Measurements from ENCODE around the gene SLC22A23. TPM values are rescaled to one million over a fixed set of nuclear protein-coding genes. Genes with fewer than 3 reads are reported as not detected.

The SLC22A23 gene
- total RNA-seq, 2 experiments from 2014 or later, result not detected

- Histone ChIP-seq H3K9me2 (ENCODE audit: insufficient read depth, low read length) (no peaks in the 10 kb centered on the region), H3K9me3 (ENCODE audit: low read length) (no peaks in the 10 kb centered on the region), H3K27ac (ENCODE audit: low read depth, low read length, poor library complexity, severe bottlenecking) (no peak overlapping the region), H3K36me3 (ENCODE audit: insufficient read depth, low read length) (no peaks in the 10 kb centered on the region), H3K4me2 (ENCODE audit: low read length) (no peak overlapping the region), H3K79me2 (ENCODE audit: insufficient read depth, low read depth, low read length) (no peaks in the 10 kb centered on the region), H3K4me1 (ENCODE audit: insufficient read depth, low read length, poor library complexity, severe bottlenecking) (peaks cover 21% of the 10 kb centered on the region), H4K20me1 (ENCODE audit: insufficient read depth, low read length) (no peaks in the 10 kb centered on the region), H2AFZ (ENCODE audit: low read length) (no peak overlapping the region), H3K4me3 (ENCODE audit: low read depth, low read length, poor library complexity, severe bottlenecking) (no peak overlapping the region)
- ChIA-PET CTCF (ENCODE audit: unreplicated experiment) (interaction anchor here (0.9 kb wide), 1 partner anchor 11 kb away, joined by 3 read pairs; no protein-coding TSS in a partner anchor), POLR2A (no interaction called here)
- DNase-seq (ENCODE audit: low spot score), result no peak
- intact Hi-C loops (cut with micrococcal nuclease; ENCODE audit: unreplicated experiment), result no loop called here
- BruUV-seq (replicated peaks), result no TSS peak
- TF ChIP-seq, protein P1, sequence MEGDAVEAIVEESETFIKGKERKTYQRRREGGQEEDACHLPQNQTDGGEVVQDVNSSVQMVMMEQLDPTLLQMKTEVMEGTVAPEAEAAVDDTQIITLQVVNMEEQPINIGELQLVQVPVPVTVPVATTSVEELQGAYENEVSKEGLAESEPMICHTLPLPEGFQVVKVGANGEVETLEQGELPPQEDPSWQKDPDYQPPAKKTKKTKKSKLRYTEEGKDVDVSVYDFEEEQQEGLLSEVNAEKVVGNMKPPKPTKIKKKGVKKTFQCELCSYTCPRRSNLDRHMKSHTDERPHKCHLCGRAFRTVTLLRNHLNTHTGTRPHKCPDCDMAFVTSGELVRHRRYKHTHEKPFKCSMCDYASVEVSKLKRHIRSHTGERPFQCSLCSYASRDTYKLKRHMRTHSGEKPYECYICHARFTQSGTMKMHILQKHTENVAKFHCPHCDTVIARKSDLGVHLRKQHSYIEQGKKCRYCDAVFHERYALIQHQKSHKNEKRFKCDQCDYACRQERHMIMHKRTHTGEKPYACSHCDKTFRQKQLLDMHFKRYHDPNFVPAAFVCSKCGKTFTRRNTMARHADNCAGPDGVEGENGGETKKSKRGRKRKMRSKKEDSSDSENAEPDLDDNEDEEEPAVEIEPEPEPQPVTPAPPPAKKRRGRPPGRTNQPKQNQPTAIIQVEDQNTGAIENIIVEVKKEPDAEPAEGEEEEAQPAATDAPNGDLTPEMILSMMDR (conservative IDR thresholded peaks at IDR 0.05; ENCODE audit: low read length), result no peak
- no peak for TF ChIP-seq EZH2phosphoT487 (IDR thresholded peaks at IDR 0.05; ENCODE audit: borderline replicate concordance, low read depth, low read length)
These were observed 216.3 kb downstream of the SLC22A23 start for GRCh38 chr6:3240595-3240994.

DNA sequence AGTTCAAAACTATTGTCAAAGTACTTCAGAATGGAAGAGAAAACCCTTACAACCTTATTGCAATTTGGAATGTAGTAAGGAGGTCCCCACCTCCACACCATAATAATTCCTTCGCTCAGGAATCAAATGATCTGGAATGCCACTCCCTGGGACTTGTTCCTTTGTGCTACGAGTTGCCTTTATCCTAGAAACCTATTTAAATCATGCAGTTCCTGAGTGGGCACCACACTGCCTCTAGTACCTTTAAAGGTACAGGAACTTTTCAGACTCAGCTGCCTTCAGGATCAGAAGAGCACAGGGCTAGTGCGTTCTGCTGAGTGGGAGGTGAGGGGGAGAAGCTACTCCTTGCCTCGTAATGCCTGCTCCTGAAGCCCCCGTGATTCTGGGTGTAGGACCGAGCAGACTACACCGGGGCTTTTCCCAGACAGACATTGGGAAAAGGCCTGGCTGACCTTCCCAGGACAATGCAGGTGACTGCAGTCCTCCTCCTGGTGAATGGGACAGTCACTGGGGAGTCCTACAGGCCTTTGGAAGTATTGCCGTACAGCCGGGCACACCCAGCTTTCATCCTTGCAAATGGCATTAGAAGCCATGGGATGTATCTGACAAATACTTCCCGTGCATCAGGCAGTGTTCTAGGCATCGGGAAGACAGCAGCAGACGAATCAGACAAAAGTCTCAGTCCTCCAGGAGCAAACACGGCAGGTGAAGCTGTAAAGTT, 217.6 kb downstream of the SLC22A23 start:
- Histone ChIP-seq H3K79me2 (ENCODE audit: insufficient read depth, low read depth, low read length) (no peaks in the 10 kb centered on the region), H4K20me1 (ENCODE audit: insufficient read depth, low read length) (no peaks in the 10 kb centered on the region), H3K4me1 (ENCODE audit: insufficient read depth, low read length, poor library complexity, severe bottlenecking) (peaks cover 24% of the 10 kb centered on the region), H3K36me3 (ENCODE audit: insufficient read depth, low read length) (no peaks in the 10 kb centered on the region), H3K9me3 (ENCODE audit: low read length) (no peaks in the 10 kb centered on the region), H2AFZ (ENCODE audit: low read length) (no peak overlapping the region), H3K4me2 (ENCODE audit: low read length) (no peak overlapping the region), H3K9me2 (ENCODE audit: insufficient read depth, low read length) (no peaks in the 10 kb centered on the region), H3K27ac (ENCODE audit: low read depth, low read length, poor library complexity, severe bottlenecking) (no peak overlapping the region), H3K4me3 (ENCODE audit: low read depth, low read length, poor library complexity, severe bottlenecking) (no peak overlapping the region)
- ChIA-PET CTCF (ENCODE audit: unreplicated experiment) (no interaction called here), POLR2A (interaction anchor here (1.2 kb wide), 1 partner anchor 210 kb away, joined by 3 read pairs; no protein-coding TSS in a partner anchor)
- no TSS peak for BruUV-seq (replicated peaks)
- DNase-seq (ENCODE audit: low spot score), result no peak
- intact Hi-C loops (cut with micrococcal nuclease; ENCODE audit: unreplicated experiment), result loop anchor here (5.0 to 10.0 kb wide), 3 partner anchors 77 to 254 kb away; no protein-coding TSS in a partner anchor
- TF ChIP-seq, protein P1 (conservative IDR thresholded peaks at IDR 0.05; ENCODE audit: low read length), result no peak
- TF ChIP-seq EZH2phosphoT487 (IDR thresholded peaks at IDR 0.05; ENCODE audit: borderline replicate concordance, low read depth, low read length), result no peak
